ENCODE measurements around the gene GFOD1. TPM values are rescaled to one million over a fixed set of nuclear protein-coding genes. Genes with fewer than 3 reads are reported as not detected.

The GFOD1 gene
- total and polyA plus RNA-seq, 10 of the 15 experiments (the other 5 are each of a cell fraction or from before 2014, with no cell fraction given) = 6.5 to 41.4 (median 16.0) TPM

GRCh38 chr6:13348334-13349113 is 138.9 kb downstream of the GFOD1 start:
- ATAC-seq (no peak), FAIRE-seq (no peak), DNase-seq (ENCODE audit: low read depth, low spot score) (no peak)
- BruUV-seq (replicated peaks) = no TSS peak
- H3K9me3 ChIP-seq (replicated peaks; ENCODE audit: control insufficient read depth, insufficient read depth, low read length) = no peaks in the 10 kb centered on the region; the same call in 2 of the 3 replicates
- no peaks in the 10 kb centered on the region for H3K36me3 ChIP-seq (ENCODE audit: control insufficient read depth in 2 of 2, insufficient read depth in 2 of 2, low read length in 1 of 2)
- H3K9ac ChIP-seq (ENCODE audit: control insufficient read depth, insufficient read depth, low read length) = no peak overlapping the region
- no peaks in the 10 kb centered on the region for H3K4me1 ChIP-seq (ENCODE audit: control insufficient read depth, insufficient read depth, low read length)
- ChIA-PET POLR2A (interaction anchor here (1.2 kb wide), 1 partner anchor 31 kb away, joined by 3 read pairs; no protein-coding TSS in a partner anchor), RAD21 (ENCODE audit: unreplicated experiment) (interaction anchor here (0.5 to 1.0 kb wide), 3 partner anchors 10 to 27 kb away, joined by 3 to 6 read pairs (median 3); no protein-coding TSS in a partner anchor), CTCF (interaction anchor here (0.8 to 5.3 kb wide), 6 partner anchors 10 to 227 kb away, joined by 3 to 22 read pairs (median 3); partner anchors contain the start of gene SIRT5), SMC1A (ENCODE audit: uncharacterized antibody, unreplicated experiment) (interaction anchor here (1.3 to 2.1 kb wide), 5 partner anchors 9 to 81 kb away, joined by 3 to 6 read pairs (median 4); no protein-coding TSS in a partner anchor)
- no peaks in the 10 kb centered on the region for H3K27me3 ChIP-seq (replicated peaks in 1 of 2; ENCODE audit: control insufficient read depth in 2 of 2, insufficient read depth in 2 of 2, low read length in 1 of 2)
- no peak overlapping the region for H3K27ac ChIP-seq (ENCODE audit: control insufficient read depth, insufficient read depth)
- no peaks in the 10 kb centered on the region for H3K79me2 ChIP-seq (ENCODE audit: control insufficient read depth, insufficient read depth, low read length)
- H2AFZ ChIP-seq (ENCODE audit: control insufficient read depth, low read depth, low read length) = no peak overlapping the region
- no peak for TF ChIP-seq PAX8 (IDR thresholded peaks at IDR 0.05)
- TF ChIP-seq, protein P1, sequence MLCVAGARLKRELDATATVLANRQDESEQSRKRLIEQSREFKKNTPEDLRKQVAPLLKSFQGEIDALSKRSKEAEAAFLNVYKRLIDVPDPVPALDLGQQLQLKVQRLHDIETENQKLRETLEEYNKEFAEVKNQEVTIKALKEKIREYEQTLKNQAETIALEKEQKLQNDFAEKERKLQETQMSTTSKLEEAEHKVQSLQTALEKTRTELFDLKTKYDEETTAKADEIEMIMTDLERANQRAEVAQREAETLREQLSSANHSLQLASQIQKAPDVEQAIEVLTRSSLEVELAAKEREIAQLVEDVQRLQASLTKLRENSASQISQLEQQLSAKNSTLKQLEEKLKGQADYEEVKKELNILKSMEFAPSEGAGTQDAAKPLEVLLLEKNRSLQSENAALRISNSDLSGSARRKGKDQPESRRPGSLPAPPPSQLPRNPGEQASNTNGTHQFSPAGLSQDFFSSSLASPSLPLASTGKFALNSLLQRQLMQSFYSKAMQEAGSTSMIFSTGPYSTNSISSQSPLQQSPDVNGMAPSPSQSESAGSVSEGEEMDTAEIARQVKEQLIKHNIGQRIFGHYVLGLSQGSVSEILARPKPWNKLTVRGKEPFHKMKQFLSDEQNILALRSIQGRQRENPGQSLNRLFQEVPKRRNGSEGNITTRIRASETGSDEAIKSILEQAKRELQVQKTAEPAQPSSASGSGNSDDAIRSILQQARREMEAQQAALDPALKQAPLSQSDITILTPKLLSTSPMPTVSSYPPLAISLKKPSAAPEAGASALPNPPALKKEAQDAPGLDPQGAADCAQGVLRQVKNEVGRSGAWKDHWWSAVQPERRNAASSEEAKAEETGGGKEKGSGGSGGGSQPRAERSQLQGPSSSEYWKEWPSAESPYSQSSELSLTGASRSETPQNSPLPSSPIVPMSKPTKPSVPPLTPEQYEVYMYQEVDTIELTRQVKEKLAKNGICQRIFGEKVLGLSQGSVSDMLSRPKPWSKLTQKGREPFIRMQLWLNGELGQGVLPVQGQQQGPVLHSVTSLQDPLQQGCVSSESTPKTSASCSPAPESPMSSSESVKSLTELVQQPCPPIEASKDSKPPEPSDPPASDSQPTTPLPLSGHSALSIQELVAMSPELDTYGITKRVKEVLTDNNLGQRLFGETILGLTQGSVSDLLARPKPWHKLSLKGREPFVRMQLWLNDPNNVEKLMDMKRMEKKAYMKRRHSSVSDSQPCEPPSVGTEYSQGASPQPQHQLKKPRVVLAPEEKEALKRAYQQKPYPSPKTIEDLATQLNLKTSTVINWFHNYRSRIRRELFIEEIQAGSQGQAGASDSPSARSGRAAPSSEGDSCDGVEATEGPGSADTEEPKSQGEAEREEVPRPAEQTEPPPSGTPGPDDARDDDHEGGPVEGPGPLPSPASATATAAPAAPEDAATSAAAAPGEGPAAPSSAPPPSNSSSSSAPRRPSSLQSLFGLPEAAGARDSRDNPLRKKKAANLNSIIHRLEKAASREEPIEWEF (IDR thresholded peaks at IDR 0.05; ENCODE audit: insufficient replicate concordance, low read depth, low read length) = no peak
- H3K4me3 ChIP-seq = no peak overlapping the region
- in situ Hi-C loops (cut with MboI) (no loop called here), intact Hi-C loops (cut with micrococcal nuclease; ENCODE audit: unreplicated experiment) (no loop called here)
- WGBS (ENCODE audit: insufficient coverage, insufficient replicate concordance, low lambda C conversion rate, missing lambda C conversion rate) = 78% methylated on average over 8 of the region's 8 CpGs
- H4K20me1 ChIP-seq (ENCODE audit: control insufficient read depth, insufficient read depth) = no peaks in the 10 kb centered on the region
- H3K4me2 ChIP-seq (ENCODE audit: control insufficient read depth, insufficient read depth) = no peak overlapping the region

Measured in GM12878 (cell line).